Lower leg skin (tissue), 4 donors: ENCODE data around the gene EIF1AX. TPM values are rescaled to one million over a fixed set of nuclear protein-coding genes. Genes with fewer than 3 reads are reported as not detected.

Experiments
- DNase-seq, 2 donors: peaks; one replicate each; pipeline ENCODE4 v3.0.0-alpha.2; 2019; ENCODE audit warnings: low spot score in 2 of 2
- H3K4me3 ChIP-seq: fragments of 200-600 bp; sonication (generic); 2 replicates; pipeline ENCODE4 v1.5.1; 2017; ENCODE audit warnings: mild to moderate bottlenecking, low read depth; ENCODE audit not compliant: poor library complexity, severe bottlenecking
- CTCF ChIP-seq, 3 donors: fragments of 450-650 bp; IDR thresholded peaks; one replicate each; pipeline ENCODE4 v1.5.1; 2016; ENCODE audit warnings: antibody characterized with exemption in 3 of 3, mild to moderate bottlenecking in 3 of 3, moderate library complexity in 2 of 3
- POLR2A ChIP-seq, 2 donors: fragments of 450-650 bp; IDR thresholded peaks; one replicate each; pipeline ENCODE4 v1.6.1; 2016 to 2017; ENCODE audit warnings: antibody characterized with exemption in 2 of 2, mild to moderate bottlenecking in 1 of 2, moderate library complexity in 1 of 2
- WGBS, 2 donors: methylation state at CpG; one replicate each; pipeline ENCODE4 v1.1.5; 2018; 5-methylcytosine and 5-hydroxymethylcytosine counted together
- intact Hi-C: fragments of 100-400 bp; cut with DNase I; formaldehyde crosslinking; loops from one replicate; pipeline ENCODE4 v1.15.0; 2023; ENCODE audit warnings: low total_unique reads
- total RNA-seq, 4 donors: library from RNA; depleted of rRNA; stranded (reverse); fragments of >200 nt; gene quantifications; one replicate each; pipeline ENCODE4 v1.1.0, GENCODE V29; 2016

The EIF1AX gene
- total RNA-seq, 4 donors from 2014 or later: 40.3 to 50.9 (median 46.8) TPM

- 90 to 100% methylated on average over 2 of the region's 2 CpGs for WGBS, 2 donors
These were observed 39.6 kb downstream of the EIF1AX start for GRCh38 chrX:20101934-20102581.

GRCh38 chrX:20091499-20091898 is 50.1 kb downstream of the EIF1AX start:
- WGBS, 2 donors: 38 to 51% methylated on average over 3 of the region's 3 CpGs
- DNase-seq: peak in 1 of 2 donors; percentile 8
- no peak for TF ChIP-seq CTCF (IDR thresholded peaks at IDR 0.05)
- TF ChIP-seq POLR2A (IDR thresholded peaks at IDR 0.05): no peak
- H3K4me3 ChIP-seq: no peak overlapping the region
- intact Hi-C loops: no loop called here

More at GRCh38 chrX:20101934-20102581, 39.6 kb downstream of the EIF1AX start:
- intact Hi-C loops: no loop called here
- no peak for DNase-seq
- no peak overlapping the region for H3K4me3 ChIP-seq
- TF ChIP-seq POLR2A (IDR thresholded peaks at IDR 0.05) (no peak), CTCF (IDR thresholded peaks at IDR 0.05) (no peak)

GRCh38 chrX:20089845-20090244 is 51.8 kb downstream of the EIF1AX start:
- no peak overlapping the region for H3K4me3 ChIP-seq
- no peak for DNase-seq
- intact Hi-C loops: no loop called here
- TF ChIP-seq POLR2A (IDR thresholded peaks at IDR 0.05) (no peak), CTCF (IDR thresholded peaks at IDR 0.05) (no peak)
- 72 to 75% methylated on average over 6 of the region's 6 CpGs for WGBS, 2 donors

- intact Hi-C loops: no loop called here
- no peak for TF ChIP-seq POLR2A (IDR thresholded peaks at IDR 0.05)
- no peak for TF ChIP-seq CTCF (IDR thresholded peaks at IDR 0.05)
- WGBS, 2 donors: 40 to 88% methylated on average over 1 of the region's 1 CpG
These were observed 61.4 kb downstream of the EIF1AX start for GRCh38 chrX:20080277-20080676.

More at GRCh38 chrX:20080277-20080676, 61.4 kb downstream of the EIF1AX start:
- no peak for DNase-seq
- H3K4me3 ChIP-seq: no peak overlapping the region

Other genes with a start within 250 kb of the EIF1AX start
- 1 to 10 TPM; 5.7 to 9.4 (median 5.9) TPM for gene BCLAF3, start 150.8 kb downstream of the EIF1AX start, total RNA-seq
- 1 to 10 TPM in 1 of 4 donors, under 1 TPM in 3; 0.15 to 1.2 (median 0.73) TPM for gene MAP7D2, start 24.9 kb downstream of the EIF1AX start, total RNA-seq
- 10 to 100 TPM; 22.3 to 43.2 (median 34.5) TPM for gene RPS6KA3, start 125.1 kb upstream of the EIF1AX start, total RNA-seq